GM19035 (cell line): ENCODE results near the gene C2orf66.

ENCODE experiments used
- ATAC-seq: cut with Tn5 transposase; IDR thresholded peaks from one replicate; pipeline ENCODE4 v1.9.1; 2021; ENCODE audit not compliant: unreplicated experiment

The C2orf66 gene

GRCh38 chr2:196809260-196809659 lies at the start of gene C2orf66:
C2orf66 (minus strand) TSS chr2:196809355; CDS start chr2:196809336, 19 bp downstream.
- no peak for ATAC-seq

GRCh38 chr2:196854629-196855028 lies 45.5 kb upstream of the C2orf66 start:
- no peak for ATAC-seq

- no peak for ATAC-seq
Observed at GRCh38 chr2:196853301-196854087, 44.3 kb upstream of the C2orf66 start.

GRCh38 chr2:196851088-196851487 lies 41.9 kb upstream of the C2orf66 start:
- no peak for ATAC-seq

GRCh38 chr2:196849895-196850294 lies 40.7 kb upstream of the C2orf66 start:
- no peak for ATAC-seq

GRCh38 chr2:196846295-196846694 lies 37.1 kb upstream of the C2orf66 start:
- no peak for ATAC-seq

- ATAC-seq, result no peak
Observed at GRCh38 chr2:196845371-196845770, 36.2 kb upstream of the C2orf66 start.

GRCh38 chr2:196840171-196840570 lies 31.0 kb upstream of the C2orf66 start:
- no peak for ATAC-seq

- ATAC-seq, result no peak
Observed at GRCh38 chr2:196839574-196839973, 30.4 kb upstream of the C2orf66 start.

- ATAC-seq, result no peak
Observed at GRCh38 chr2:196836440-196836839, 27.3 kb upstream of the C2orf66 start.

GRCh38 chr2:196830701-196831100 lies 21.5 kb upstream of the C2orf66 start:
- no peak for ATAC-seq

GRCh38 chr2:196827356-196827755 lies 18.2 kb upstream of the C2orf66 start:
- no peak for ATAC-seq

- no peak for ATAC-seq
Observed at GRCh38 chr2:196823750-196824522, 14.8 kb upstream of the C2orf66 start.

- no peak for ATAC-seq
Observed at GRCh38 chr2:196821195-196821594, 12.0 kb upstream of the C2orf66 start.

- no peak for ATAC-seq
Observed at GRCh38 chr2:196808083-196808665, 981 bp downstream of the C2orf66 start.

GRCh38 chr2:196804381-196804780 lies 4.8 kb downstream of the C2orf66 start:
- ATAC-seq, result no peak

- no peak for ATAC-seq
Observed at GRCh38 chr2:196802401-196802800, 6.8 kb downstream of the C2orf66 start.

GRCh38 chr2:196801674-196802261 lies 7.4 kb downstream of the C2orf66 start:
- ATAC-seq, result no peak

GRCh38 chr2:196798980-196799379 lies 10.2 kb downstream of the C2orf66 start:
- ATAC-seq, result peak; percentile 5

GRCh38 chr2:196792865-196793264 lies 16.3 kb downstream of the C2orf66 start:
- ATAC-seq, result no peak

- no peak for ATAC-seq
Observed at GRCh38 chr2:196783431-196784094, 25.6 kb downstream of the C2orf66 start.
